GM12878 (cell line): ENCODE results near the gene ABI1. TPM values are rescaled to one million over a fixed set of nuclear protein-coding genes. Genes with fewer than 3 reads are reported as not detected.

Experiments used
- ATAC-seq: fragments of 200-7000 bp; cut with Tn5 transposase; 3 replicates; pipeline ENCODE4 v1.9.1; 2020; ENCODE audit warnings: mild to moderate bottlenecking, moderate library complexity
- BruUV-seq: library from RNA; stranded (reverse); fragments of 400-500 nt; replicated peaks from 2 replicates; lab custom pipeline; 2021; lab: Mats Ljungman, UMichigan
- CTCF ChIA-PET: fragments of 300-600 bp; sonication (Branson Sonifier 250); formaldehyde crosslinking; extraction: SDS; loops from one replicate; lab custom pipeline; 2021; ENCODE audit warnings: inconsistent platforms; lab: Yijun Ruan, JAX
- POLR2A ChIA-PET: fragments of 350-600 bp; formaldehyde crosslinking; extraction: SDS; loops from one replicate; lab custom pipeline; 2021; ENCODE audit warnings: inconsistent platforms; lab: Charles Lee
- RAD21 ChIA-PET: fragments of 300-600 bp; sonication (Branson Sonifier 250); formaldehyde crosslinking; loops from one replicate; lab custom pipeline; 2023; ENCODE audit warnings: antibody characterized with exemption; ENCODE audit not compliant: unreplicated experiment; lab: Charles Lee
- SMC1A ChIA-PET: fragments of 300-600 bp; sonication (Branson Sonifier 250); formaldehyde crosslinking; loops from one replicate; lab custom pipeline; 2023; ENCODE audit not compliant: unreplicated experiment, uncharacterized antibody; lab: Charles Lee
- DNase-seq: peaks from one replicate; pipeline ENCODE4 v3.0.0-alpha.2; 2011; ENCODE audit warnings: low read depth, low spot score
- FAIRE-seq: peaks from 3 replicates; lab custom pipeline; 2011; peaks lifted over from hg19 to GRCh38; lab: Jason Lieb, UNC
- H2AFZ ChIP-seq: 2 replicates; pipeline ENCODE4 v1.6.0; 2011; ENCODE audit warnings: low read depth, low read length, control low read depth; ENCODE audit not compliant: control insufficient read depth
- H3K27ac ChIP-seq: 2 replicates; pipeline ENCODE4 v1.5.1; 2011; ENCODE audit warnings: control low read depth; ENCODE audit not compliant: control insufficient read depth, insufficient read depth
- H3K27me3 ChIP-seq, 2 experiments: replicated peaks in 1 of 2; 2 replicates each; pipeline versions ENCODE4 v1.6.0 to v1.6.1; 2011; ENCODE audit warnings: low read length in 1 of 2; ENCODE audit not compliant: control insufficient read depth in 2 of 2, insufficient read depth in 2 of 2
- H3K36me3 ChIP-seq, 2 experiments: 2 replicates each; pipeline ENCODE4 v1.5.1; 2011; ENCODE audit warnings: low read length in 1 of 2; ENCODE audit not compliant: control insufficient read depth in 2 of 2, insufficient read depth in 2 of 2
- H3K4me1 ChIP-seq: 2 replicates; pipeline ENCODE4 v1.6.1; 2011; ENCODE audit warnings: mild to moderate bottlenecking, low read length, moderate library complexity, mixed read lengths; ENCODE audit not compliant: control insufficient read depth, insufficient read depth
- H3K4me2 ChIP-seq: 2 replicates; pipeline ENCODE4 v1.6.0; 2011; ENCODE audit warnings: control low read depth; ENCODE audit not compliant: control insufficient read depth, insufficient read depth
- H3K4me3 ChIP-seq: fragments of 200-600 bp; sonication (generic); 2 replicates; pipeline ENCODE4 v1.5.1; 2016
- H3K79me2 ChIP-seq: 2 replicates; pipeline ENCODE4 v1.6.0; 2011; ENCODE audit warnings: low read length; ENCODE audit not compliant: control insufficient read depth, insufficient read depth
- H3K9ac ChIP-seq: 2 replicates; pipeline ENCODE4 v1.8.0; 2011; ENCODE audit warnings: low read length, control low read depth, mixed read lengths; ENCODE audit not compliant: control insufficient read depth, insufficient read depth
- H3K9me3 ChIP-seq: replicated peaks from 3 replicates; pipeline ENCODE4 v1.5.1; 2011; ENCODE audit warnings: mild to moderate bottlenecking, low read length; ENCODE audit not compliant: control insufficient read depth, insufficient read depth
- H4K20me1 ChIP-seq: 2 replicates; pipeline ENCODE4 v1.6.0; 2011; ENCODE audit not compliant: control insufficient read depth, insufficient read depth
- BMI1 ChIP-seq: fragments of 450-650 bp; IDR thresholded peaks from 2 replicates; pipeline ENCODE4 v1.6.1; 2016; ENCODE audit warnings: mild to moderate bottlenecking, moderate library complexity, borderline replicate concordance
- CEBPB ChIP-seq, 2 experiments: fragments of 150-350 bp in 1 of 2; IDR thresholded peaks; 2 replicates each; pipeline ENCODE4 v1.6.1; 2012 to 2014; ENCODE audit warnings: low read depth in 2 of 2, low read length in 2 of 2, borderline replicate concordance in 1 of 2, inconsistent platforms in 1 of 2
- HDGF ChIP-seq: fragments of 450-650 bp; IDR thresholded peaks from 2 replicates; pipeline ENCODE4 v1.6.1; 2016; ENCODE audit warnings: antibody characterized with exemption
- NR2C2 ChIP-seq: IDR thresholded peaks from 2 replicates; pipeline ENCODE4 v1.6.1; 2011; ENCODE audit warnings: borderline replicate concordance, low read depth; ENCODE audit not compliant: control insufficient read depth, insufficient read length
- SIN3A ChIP-seq: IDR thresholded peaks from 2 replicates; pipeline ENCODE4 v1.6.1; 2012; ENCODE audit warnings: low read depth, low read length, improper control_type of control experiment
- STAT1 ChIP-seq: fragments of 450-650 bp; conservative IDR thresholded peaks from 2 replicates; pipeline ENCODE4 v1.6.1; 2014; ENCODE audit warnings: antibody characterized with exemption, mild to moderate bottlenecking
- WRNIP1 ChIP-seq: IDR thresholded peaks from 2 replicates; pipeline ENCODE4 v1.6.1; 2011; ENCODE audit warnings: low read depth, low read length, improper control_type of control experiment, borderline replicate concordance
- WGBS: methylation state at CpG from one replicate; pipeline ENCODE4 v1.1.6; 2016; ENCODE audit warnings: low lambda C conversion rate; ENCODE audit not compliant: insufficient replicate concordance, insufficient coverage; ENCODE audit errors: missing lambda C conversion rate; 5-methylcytosine and 5-hydroxymethylcytosine counted together
- in situ Hi-C: fragments of 300-500 bp; cut with MboI; formaldehyde crosslinking; loops from 9 replicates; pipeline ENCODE4 v1.14.3; 2018; ENCODE audit warnings: mixed read lengths
- intact Hi-C: fragments of 100-400 bp; cut with micrococcal nuclease; formaldehyde crosslinking; loops from one replicate; pipeline ENCODE4 v1.14.2; 2022; ENCODE audit not compliant: unreplicated experiment
- polyA plus RNA-seq, 11 experiments: library from polyadenylated mRNA; depleted of rRNA in 4 of 11; unstranded in 6 of 11; stranded (reverse) in 5 of 11; fragments of >200 nt; fragmentation: Nextera tagmentation in 4 of 11; fragmentation: Illumina TruSeq in 1 of 11; extraction: Ambion mirVana in 4 of 11; extraction: Trizol in 1 of 11; gene quantifications; 1 replicate in 1 of 11; 2 replicates in 10 of 11; pipeline versions ENCODE4 v1.2.1 to v1.2.3, GENCODE V29; 2011 to 2016; ENCODE audit warnings: inconsistent platforms in 2 of 11, missing spikeins in 2 of 11, low read depth in 1 of 11
- total RNA-seq, 4 experiments: library from RNA; depleted of rRNA in 3 of 4; stranded (reverse); fragments of >200 nt in 3 of 4; fragmentation: Illumina TruSeq in 1 of 4; extraction: Trizol in 1 of 4; gene quantifications; 2 replicates each; pipeline versions ENCODE4 v1.2.1 to v1.2.3, GENCODE V29; 2013 to 2021
- TF ChIP-seq, protein P1 (sequence below): IDR thresholded peaks from 2 replicates; pipeline ENCODE4 v1.6.1; 2012; ENCODE audit warnings: low read depth, low read length, improper control_type of control experiment

Gene ABI1
- total and polyA plus RNA-seq, 10 of the 15 experiments (the other 5 are each of a cell fraction or from before 2014, with no cell fraction given): 31.2 to 73.2 (median 50.7) TPM

DNA sequence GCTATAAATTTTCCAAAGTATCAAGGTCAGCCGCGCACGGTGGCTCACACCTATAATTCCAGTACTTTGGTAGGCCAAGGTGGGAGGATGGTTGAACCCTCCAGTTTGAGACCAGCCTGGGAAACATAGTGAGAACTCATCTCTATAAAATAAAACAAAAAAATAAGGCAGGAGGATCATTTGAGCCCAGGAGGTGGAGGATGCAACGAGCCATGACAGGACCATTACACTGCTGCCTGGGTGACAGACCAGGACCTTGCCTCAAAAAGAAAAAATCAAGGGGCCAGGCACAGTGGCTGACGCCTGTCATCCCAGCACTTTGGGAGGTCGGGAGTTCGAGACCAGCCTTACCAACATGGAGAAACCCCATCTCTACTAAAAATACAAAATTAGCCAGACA, 60.3 kb downstream of the ABI1 start:
- Histone ChIP-seq H2AFZ (no peak overlapping the region), H3K9ac (no peak overlapping the region), H3K4me3 (no peak overlapping the region), H3K27ac (peak overlapping the region; percentile 71), H3K9me3 (peaks cover 25% of the 10 kb centered on the region), H3K36me3 (peaks cover 2 to 3% of the 10 kb centered on the region in 2 experiments; a peak in 3 of 4 replicates), H4K20me1 (no peaks in the 10 kb centered on the region), H3K4me2 (peak overlapping the region; percentile 67), H3K79me2 (peaks cover 96% of the 10 kb centered on the region), H3K4me1 (peaks cover 33% of the 10 kb centered on the region), H3K27me3 (no peaks in the 10 kb centered on the region)
- no peak for ATAC-seq
- TF ChIP-seq CEBPB (IDR thresholded peaks at IDR 0.05; ENCODE audit: borderline replicate concordance in 1 of 2, low read depth in 2 of 2, low read length in 2 of 2): no peak
- TF ChIP-seq WRNIP1: no peak
- no peak for TF ChIP-seq STAT1
- no peak for TF ChIP-seq BMI1
- TF ChIP-seq SIN3A: no peak
- no peak for TF ChIP-seq HDGF
- no peak for TF ChIP-seq NR2C2
- TF ChIP-seq, protein P1, sequence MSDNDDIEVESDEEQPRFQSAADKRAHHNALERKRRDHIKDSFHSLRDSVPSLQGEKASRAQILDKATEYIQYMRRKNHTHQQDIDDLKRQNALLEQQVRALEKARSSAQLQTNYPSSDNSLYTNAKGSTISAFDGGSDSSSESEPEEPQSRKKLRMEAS: no peak
- ChIA-PET CTCF (interaction anchor here (1.0 to 1.1 kb wide), 2 partner anchors 20 to 74 kb away, joined by 3 to 4 read pairs; no protein-coding TSS in a partner anchor), POLR2A (interaction anchor here (1.4 kb wide), 1 partner anchor 9 kb away, joined by 5 read pairs; no protein-coding TSS in a partner anchor), SMC1A (interaction anchor here (0.6 to 1.5 kb wide), 3 partner anchors 15 to 364 kb away, joined by 3 to 4 read pairs (median 3); no protein-coding TSS in a partner anchor), RAD21 (interaction anchor here (1.4 kb wide), 1 partner anchor 56 kb away, joined by 5 read pairs; no protein-coding TSS in a partner anchor)
- no TSS peak for BruUV-seq
- DNase-seq: no peak
- FAIRE-seq: no peak
- in situ Hi-C loops: no loop called here
- intact Hi-C loops: no loop called here
- WGBS: 88% methylated on average over 7 of the region's 7 CpGs
